Measurements from ENCODE around the gene PNISR. TPM values are rescaled to one million over a fixed set of nuclear protein-coding genes. Genes with fewer than 3 reads are reported as not detected.

PNISR gene
- total RNA-seq, 3 donors from 2014 or later: 73.7 to 80.0 (median 76.4) TPM

Other genes starting within 250 kb of the PNISR start
- not detected for gene FAXC, start 75.6 kb downstream of the PNISR start, total RNA-seq
- 10 to 100 TPM; 18.3 to 23.3 (median 18.6) TPM for gene COQ3, start 31.1 kb downstream of the PNISR start, total RNA-seq
- 10 to 100 TPM in 2 of 3 donors, 1 to 10 TPM in 1; 10.0 to 10.2 (median 10.1) TPM for gene USP45, start 90.1 kb upstream of the PNISR start, total RNA-seq
- gene CCNC, start 143.4 kb upstream of the PNISR start, total RNA-seq: 10 to 100 TPM; 77.9 to 83.7 (median 78.1) TPM
- gene PRDM13, start 181.5 kb upstream of the PNISR start, total RNA-seq: under 1 TPM in 1 of 3 donors, not detected in 2; 0.13 TPM

Measured in activated T-cell treated with anti-CD3 and anti-CD28 coated beads, Interleukin-2, amount 50 U/mL, for 4 hours (primary cell).